MG63 (cell line): ENCODE data around the gene RNLS. TPM values are rescaled to one million over a fixed set of nuclear protein-coding genes. Genes with fewer than 3 reads are reported as not detected.
A peak's percentile ranks its signal among the peaks of the same experiment; 100 is the strongest.
"Not testable (repeated sequence)": the region's sequence is repeated elsewhere in the genome, so short reads cannot be mapped to it uniquely, and the experiment has no call there.

ENCODE experiments used
- DNase-seq: peaks from one replicate; pipeline ENCODE4 v3.0.0-alpha.2; 2020
- H3K27me3 ChIP-seq: fragments of 250-450 bp; sonication (Bioruptor Pico); 2 replicates; pipeline ENCODE4 v1.5.1; 2020; ENCODE audit warnings: mild to moderate bottlenecking, moderate library complexity
- H3K36me3 ChIP-seq: fragments of 250-450 bp; sonication (Bioruptor Pico); 2 replicates; pipeline ENCODE4 v1.5.1; 2020; ENCODE audit warnings: mild to moderate bottlenecking, moderate library complexity
- H3K4me3 ChIP-seq: fragments of 250-450 bp; sonication (Bioruptor Pico); 2 replicates; pipeline ENCODE4 v1.5.1; 2020; ENCODE audit warnings: mild to moderate bottlenecking, moderate library complexity
- H3K9me3 ChIP-seq: fragments of 250-450 bp; sonication (Bioruptor Pico); 2 replicates; pipeline ENCODE4 v1.5.1; 2020; ENCODE audit warnings: mild to moderate bottlenecking, moderate library complexity
- total RNA-seq: library from RNA; depleted of rRNA; stranded (reverse); fragments of >200 nt; shearing (Covaris generic); gene quantifications from 2 replicates; pipeline ENCODE4 v1.2.3, GENCODE V29; 2014; ENCODE audit warnings: low replicate concordance

RNLS gene
- total RNA-seq, 1 experiment from 2014 or later = 14.8 TPM

GRCh38 chr10:88505680-88506215 lies 77.4 kb downstream of the RNLS start:
- H3K27me3 ChIP-seq = no peaks in the 10 kb centered on the region
- DNase-seq = no peak
- H3K9me3 ChIP-seq = no peaks in the 10 kb centered on the region
- H3K4me3 ChIP-seq = no peak overlapping the region
- no peaks in the 10 kb centered on the region for H3K36me3 ChIP-seq

- H3K27me3 ChIP-seq = no peaks in the 10 kb centered on the region
- no peaks in the 10 kb centered on the region for H3K36me3 ChIP-seq
- H3K9me3 ChIP-seq = no peaks in the 10 kb centered on the region
- no peak for DNase-seq
- H3K4me3 ChIP-seq = no peak overlapping the region
These were observed 77.9 kb downstream of the RNLS start for GRCh38 chr10:88505265-88505664.

- Histone ChIP-seq H3K36me3 (no peaks in the 10 kb centered on the region), H3K9me3 (no peaks in the 10 kb centered on the region), H3K4me3 (no peak overlapping the region), H3K27me3 (no peaks in the 10 kb centered on the region)
- no peak for DNase-seq
These were observed 82.5 kb downstream of the RNLS start for GRCh38 chr10:88500656-88501055.

GRCh38 chr10:88499569-88500470 lies 83.3 kb downstream of the RNLS start:
- Histone ChIP-seq H3K36me3 (no peaks in the 10 kb centered on the region), H3K4me3 (no peak overlapping the region), H3K9me3 (no peaks in the 10 kb centered on the region), H3K27me3 (no peaks in the 10 kb centered on the region)
- no peak for DNase-seq

- Histone ChIP-seq H3K4me3 (no peak overlapping the region), H3K27me3 (no peaks in the 10 kb centered on the region)
- DNase-seq = no peak
These were observed 85.2 kb downstream of the RNLS start for GRCh38 chr10:88497913-88498312.

GRCh38 chr10:88494537-88494936 lies 88.6 kb downstream of the RNLS start:
- no peaks in the 10 kb centered on the region for H3K27me3 ChIP-seq

More at GRCh38 chr10:88497913-88498312, 85.2 kb downstream of the RNLS start:
- Histone ChIP-seq H3K9me3 (no peaks in the 10 kb centered on the region), H3K36me3 (no peaks in the 10 kb centered on the region)

GRCh38 chr10:88493691-88494483 lies 89.2 kb downstream of the RNLS start:
- no peak overlapping the region for H3K4me3 ChIP-seq
- H3K27me3 ChIP-seq = no peaks in the 10 kb centered on the region
- H3K9me3 ChIP-seq = no peaks in the 10 kb centered on the region
- DNase-seq = peak; percentile 13
- no peaks in the 10 kb centered on the region for H3K36me3 ChIP-seq

More at GRCh38 chr10:88494537-88494936, 88.6 kb downstream of the RNLS start:
- Histone ChIP-seq H3K36me3 (no peaks in the 10 kb centered on the region), H3K9me3 (no peaks in the 10 kb centered on the region), H3K4me3 (no peak overlapping the region)
- no peak for DNase-seq

GRCh38 chr10:88491314-88491713 lies 91.8 kb downstream of the RNLS start:
- no peak overlapping the region for H3K4me3 ChIP-seq
- no peak for DNase-seq
- H3K27me3 ChIP-seq = no peaks in the 10 kb centered on the region
- no peaks in the 10 kb centered on the region for H3K36me3 ChIP-seq
- H3K9me3 ChIP-seq = no peaks in the 10 kb centered on the region

- H3K36me3 ChIP-seq = no peaks in the 10 kb centered on the region
- H3K27me3 ChIP-seq = no peaks in the 10 kb centered on the region
- no peak for DNase-seq
- no peak overlapping the region for H3K4me3 ChIP-seq
- H3K9me3 ChIP-seq = no peaks in the 10 kb centered on the region
These were observed 92.7 kb downstream of the RNLS start for GRCh38 chr10:88490231-88490980.

GRCh38 chr10:88489107-88489506 lies 94.0 kb downstream of the RNLS start:
- H3K36me3 ChIP-seq = no peaks in the 10 kb centered on the region
- H3K4me3 ChIP-seq = no peak overlapping the region
- H3K27me3 ChIP-seq = no peaks in the 10 kb centered on the region
- DNase-seq = no peak
- no peaks in the 10 kb centered on the region for H3K9me3 ChIP-seq

GRCh38 chr10:88486816-88487215 lies 96.3 kb downstream of the RNLS start:
- DNase-seq = not testable (repeated sequence)

GRCh38 chr10:88482220-88482619 lies 100.9 kb downstream of the RNLS start:
- Histone ChIP-seq H3K27me3 (no peaks in the 10 kb centered on the region), H3K9me3 (no peaks in the 10 kb centered on the region), H3K36me3 (no peaks in the 10 kb centered on the region), H3K4me3 (no peak overlapping the region)
- DNase-seq = no peak

More at GRCh38 chr10:88486816-88487215, 96.3 kb downstream of the RNLS start:
- not testable (repeated sequence) for H3K36me3 ChIP-seq, H3K4me3 ChIP-seq, H3K9me3 ChIP-seq, H3K27me3 ChIP-seq

- no peak overlapping the region for H3K4me3 ChIP-seq
- H3K27me3 ChIP-seq = no peaks in the 10 kb centered on the region
- no peaks in the 10 kb centered on the region for H3K9me3 ChIP-seq
- no peaks in the 10 kb centered on the region for H3K36me3 ChIP-seq
- no peak for DNase-seq
These were observed 104.9 kb downstream of the RNLS start for GRCh38 chr10:88478256-88478655.

GRCh38 chr10:88477343-88478085 lies 105.6 kb downstream of the RNLS start:
- Histone ChIP-seq H3K36me3 (no peaks in the 10 kb centered on the region), H3K4me3 (no peak overlapping the region), H3K27me3 (no peaks in the 10 kb centered on the region), H3K9me3 (no peaks in the 10 kb centered on the region)
- DNase-seq = no peak

- H3K9me3 ChIP-seq = no peaks in the 10 kb centered on the region
- H3K4me3 ChIP-seq = no peak overlapping the region
- H3K36me3 ChIP-seq = no peaks in the 10 kb centered on the region
- H3K27me3 ChIP-seq = no peaks in the 10 kb centered on the region
- no peak for DNase-seq
These were observed 108.0 kb downstream of the RNLS start for GRCh38 chr10:88474884-88475844.
